Upper lobe of left lung (tissue), 4 donors: ENCODE measurements around the gene HNRNPL.

ENCODE experiments used
- CTCF ChIP-seq, 6 experiments: fragments of 450-650 bp in 4 of 6; fragments of 200-600 bp in 2 of 6; sonication (generic) in 2 of 6; IDR thresholded peaks; one replicate each; pipeline ENCODE4 v1.5.1; 2016 to 2019; ENCODE audit warnings: antibody characterized with exemption in 6 of 6
- POLR2A ChIP-seq, 4 donors: fragments of 450-650 bp; IDR thresholded peaks; one replicate each; pipeline ENCODE4 v1.5.1; 2016 to 2017; ENCODE audit warnings: antibody characterized with exemption in 4 of 4, mild to moderate bottlenecking in 2 of 4
- POLR2AphosphoS5 ChIP-seq, 2 donors: sonication (generic); formaldehyde crosslinking; IDR thresholded peaks; one replicate each; pipeline ENCODE4 v1.5.1; 2017; ENCODE audit warnings: antibody characterized with exemption in 2 of 2

GRCh38 chr19:38826856-38827551 is 22.8 kb downstream of the HNRNPL start:
- TF ChIP-seq POLR2AphosphoS5 (IDR thresholded peaks at IDR 0.05) (no peak), CTCF (IDR thresholded peaks at IDR 0.05) (no peak), POLR2A (IDR thresholded peaks at IDR 0.05) (no peak)
